ENCODE measurements around the gene ZNF750. TPM values are rescaled to one million over a fixed set of nuclear protein-coding genes. Genes with fewer than 3 reads are reported as not detected.

ZNF750 gene
- total RNA-seq, 1 donor from 2014 or later = under 0.01 TPM

Other genes starting within 250 kb of the ZNF750 start
- gene WDR45B, start 191.6 kb downstream of the ZNF750 start, total RNA-seq = 51.0 and 74.8 TPM in 2 replicates
- gene RAB40B, start 141.3 kb downstream of the ZNF750 start, total RNA-seq = 4.6 and 7.3 TPM in 2 replicates
- gene FN3KRP, start 123.3 kb downstream of the ZNF750 start, total RNA-seq = 16.7 and 21.0 TPM in 2 replicates
- gene FN3K, start 104.4 kb downstream of the ZNF750 start, total RNA-seq = 3.5 and 6.4 TPM in 2 replicates
- gene TBCD, start 88.0 kb downstream of the ZNF750 start, total RNA-seq = 52.5 and 63.7 TPM in 2 replicates
- gene METRNL, start 239.6 kb upstream of the ZNF750 start, total RNA-seq = 59.2 and 108 TPM in 2 replicates

Measured in dermis microvascular lymphatic vessel endothelial cell (primary cell).